NCI-H2029 treated with DMSO at 0.1 percent for 48 hours (cell line): ENCODE results near the gene TLCD1.

Experiments
- DNase-seq: peaks from one replicate; lab custom pipeline; 2025; lab: John Stamatoyannopoulos, UW

Gene TLCD1

DNA sequence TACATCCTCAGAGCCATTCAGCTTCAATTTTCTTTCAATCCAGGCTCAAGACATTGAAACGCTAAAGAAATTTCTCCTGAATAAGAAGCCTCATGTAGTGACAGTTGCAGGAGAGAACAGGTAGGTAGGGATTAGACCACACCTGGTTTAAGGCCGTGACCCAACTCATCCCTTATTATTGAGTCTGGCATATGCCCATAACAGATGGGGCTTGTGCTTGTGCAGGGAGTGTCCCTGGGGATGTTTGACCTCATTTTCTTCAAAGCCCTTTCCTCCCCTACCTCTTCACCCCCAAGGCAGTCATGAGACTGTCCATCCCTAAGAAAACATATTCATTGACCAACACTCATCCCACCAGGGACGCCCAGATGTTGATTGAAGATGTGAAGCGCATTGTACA is 39.7 kb downstream of the TLCD1 start:
- DNase-seq, result no peak

DNA sequence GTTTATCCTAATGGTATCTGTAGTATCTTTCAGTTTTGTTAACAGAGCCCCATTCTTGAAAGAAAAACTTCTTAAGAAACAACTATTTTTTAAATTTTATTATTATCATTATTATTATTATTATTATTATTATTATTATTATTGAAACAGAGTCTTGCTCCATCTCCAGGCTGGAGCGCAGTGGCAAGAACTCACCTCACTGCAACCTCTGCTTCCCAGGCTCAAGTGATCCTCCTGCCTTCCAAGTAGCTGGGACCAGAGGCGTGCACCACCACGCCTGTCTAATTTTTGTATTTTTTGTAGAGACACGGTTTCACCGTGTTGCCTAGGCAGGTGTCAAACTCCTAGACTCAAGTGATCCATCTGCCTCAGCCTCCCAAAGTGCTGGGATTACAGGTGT is 40.7 kb downstream of the TLCD1 start:
- no peak for DNase-seq

GRCh38 chr17:28684963-28685362 is 41.1 kb downstream of the TLCD1 start:
- DNase-seq, result peak; percentile 24

GRCh38 chr17:28682655-28683054 is 43.4 kb downstream of the TLCD1 start:
- DNase-seq, result no peak

DNA sequence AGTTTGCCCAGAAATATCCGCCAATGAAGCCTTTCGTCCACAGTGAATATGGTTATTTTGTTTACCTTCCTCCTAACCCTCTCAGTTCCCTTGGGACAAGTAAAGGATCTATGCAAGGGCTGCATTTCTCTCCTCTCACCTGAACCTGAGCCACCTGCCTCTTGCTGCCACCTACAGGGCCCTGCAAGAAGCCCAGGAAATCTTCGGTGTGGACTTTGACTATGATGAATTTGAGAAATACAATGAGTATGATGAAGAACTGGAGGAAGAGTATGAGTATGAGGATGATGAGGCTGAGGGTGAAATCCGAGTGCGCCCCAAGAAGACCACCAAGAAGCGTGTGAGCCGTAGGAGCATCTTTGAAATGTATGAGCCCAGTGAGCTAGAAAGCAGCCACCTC is 50.1 kb downstream of the TLCD1 start:
- DNase-seq, result no peak

DNA sequence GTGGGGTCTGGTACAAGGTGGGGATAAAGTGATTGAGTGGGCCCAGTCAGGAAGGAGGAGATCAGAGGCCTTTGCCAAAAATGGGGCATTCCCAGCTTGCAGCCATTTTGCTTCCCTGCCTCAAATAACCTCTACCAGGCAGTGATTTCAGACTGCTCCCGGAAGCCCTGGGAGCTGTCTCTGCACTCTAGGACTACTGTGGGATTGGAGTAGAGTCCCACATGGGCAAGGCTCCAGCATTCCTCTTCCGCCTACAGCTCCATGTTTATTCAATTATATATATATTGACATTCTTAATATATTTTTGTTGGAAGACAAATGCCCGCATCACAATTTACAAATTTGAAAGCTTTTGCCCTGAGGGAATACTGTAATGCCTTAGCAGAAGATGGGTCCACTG is 50.5 kb downstream of the TLCD1 start:
- DNase-seq, result no peak
